ENCODE data around the gene PARD3.

DNA sequence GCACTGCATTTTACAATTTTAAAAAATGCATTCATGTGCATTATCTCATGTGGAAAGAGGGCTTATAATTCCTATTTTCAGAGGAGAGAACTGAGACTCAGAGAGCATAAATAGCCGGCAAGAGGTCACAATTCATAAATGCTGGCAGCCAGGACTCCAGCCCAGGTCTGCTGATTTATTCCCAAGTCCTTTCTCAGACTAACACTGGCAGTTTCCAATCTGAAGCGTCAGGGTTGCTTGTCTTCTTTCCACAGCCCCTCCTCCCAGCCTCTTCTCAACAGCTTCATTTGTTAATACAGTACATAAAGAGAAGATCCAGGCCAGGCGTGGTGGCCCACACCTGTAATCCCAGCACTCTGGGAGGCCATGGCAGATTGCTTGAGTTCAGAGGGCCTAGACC is 108.9 kb downstream of the PARD3 start:
- TF ChIP-seq, protein P1, sequence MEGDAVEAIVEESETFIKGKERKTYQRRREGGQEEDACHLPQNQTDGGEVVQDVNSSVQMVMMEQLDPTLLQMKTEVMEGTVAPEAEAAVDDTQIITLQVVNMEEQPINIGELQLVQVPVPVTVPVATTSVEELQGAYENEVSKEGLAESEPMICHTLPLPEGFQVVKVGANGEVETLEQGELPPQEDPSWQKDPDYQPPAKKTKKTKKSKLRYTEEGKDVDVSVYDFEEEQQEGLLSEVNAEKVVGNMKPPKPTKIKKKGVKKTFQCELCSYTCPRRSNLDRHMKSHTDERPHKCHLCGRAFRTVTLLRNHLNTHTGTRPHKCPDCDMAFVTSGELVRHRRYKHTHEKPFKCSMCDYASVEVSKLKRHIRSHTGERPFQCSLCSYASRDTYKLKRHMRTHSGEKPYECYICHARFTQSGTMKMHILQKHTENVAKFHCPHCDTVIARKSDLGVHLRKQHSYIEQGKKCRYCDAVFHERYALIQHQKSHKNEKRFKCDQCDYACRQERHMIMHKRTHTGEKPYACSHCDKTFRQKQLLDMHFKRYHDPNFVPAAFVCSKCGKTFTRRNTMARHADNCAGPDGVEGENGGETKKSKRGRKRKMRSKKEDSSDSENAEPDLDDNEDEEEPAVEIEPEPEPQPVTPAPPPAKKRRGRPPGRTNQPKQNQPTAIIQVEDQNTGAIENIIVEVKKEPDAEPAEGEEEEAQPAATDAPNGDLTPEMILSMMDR (conservative IDR thresholded peaks at IDR 0.05; ENCODE audit: low read depth, low read length): no peak
- TF ChIP-seq EZH2 (IDR thresholded peaks at IDR 0.05; ENCODE audit: low read length, unreplicated experiment): no peak
